H1 (cell line): ENCODE measurements around the gene HOXD4. TPM values are rescaled to one million over a fixed set of nuclear protein-coding genes. Genes with fewer than 3 reads are reported as not detected.

Experiments used
- CTCF ChIA-PET: fragments of 300-600 bp; sonication (Branson Sonifier 250); formaldehyde crosslinking; loops from one replicate; lab custom pipeline; 2021; ENCODE audit not compliant: partially characterized antibody; lab: Charles Lee
- POLR2A ChIA-PET: fragments of 300-600 bp; sonication (Branson Sonifier 250); formaldehyde crosslinking; loops from one replicate; lab custom pipeline; 2021; ENCODE audit warnings: inconsistent platforms; ENCODE audit not compliant: partially characterized antibody; lab: Charles Lee
- DNase-seq, 2 experiments: peaks; one replicate each; pipeline versions ENCODE4 v3.0.0 to v3.0.0-alpha.2; 2010 to 2022; ENCODE audit warnings: low spot score in 2 of 2, low read depth in 1 of 2, mixed read lengths in 1 of 2
- FAIRE-seq: peaks from 2 replicates; lab custom pipeline; 2011; peaks lifted over from hg19 to GRCh38; lab: Jason Lieb, UNC
- H2AFZ ChIP-seq: 2 replicates; pipeline ENCODE4 v1.8.1; 2012; ENCODE audit warnings: low read length, inconsistent platforms
- H2AK5ac ChIP-seq: 2 replicates; pipeline ENCODE4 v1.6.1; 2013; ENCODE audit warnings: low read depth, low read length
- H2BK120ac ChIP-seq: replicated peaks from 2 replicates; pipeline ENCODE3; 2013; ENCODE audit warnings: low read depth, low read length, inconsistent platforms
- H2BK12ac ChIP-seq: 2 replicates; pipeline ENCODE4 v1.6.1; 2013; ENCODE audit warnings: low read depth, low read length
- H2BK15ac ChIP-seq: 2 replicates; pipeline ENCODE4 v1.6.1; 2013; ENCODE audit warnings: low read length
- H2BK20ac ChIP-seq: 2 replicates; pipeline ENCODE4 v1.6.1; 2013; ENCODE audit warnings: low read length
- H2BK5ac ChIP-seq: 2 replicates; pipeline ENCODE4 v1.6.1; 2013; ENCODE audit warnings: low read depth, low read length
- H3K14ac ChIP-seq: 2 replicates; pipeline ENCODE4 v1.6.1; 2013; ENCODE audit warnings: inconsistent platforms; ENCODE audit not compliant: insufficient read length
- H3K18ac ChIP-seq: 2 replicates; pipeline ENCODE4 v1.6.1; 2013; ENCODE audit warnings: low read length; ENCODE audit errors: extremely low read depth
- H3K23ac ChIP-seq: 2 replicates; pipeline ENCODE4 v1.6.1; 2013; ENCODE audit warnings: inconsistent platforms; ENCODE audit not compliant: insufficient read length
- H3K23me2 ChIP-seq: 2 replicates; pipeline ENCODE4 v1.6.1; 2013; ENCODE audit warnings: low read depth, low read length
- H3K27ac ChIP-seq: 2 replicates; pipeline ENCODE4 v1.6.1; 2011; ENCODE audit warnings: low read depth, low read length, inconsistent platforms
- H3K27me3 ChIP-seq, 4 experiments: replicated peaks in 1 of 4; 1 replicate in 1 of 4; 2 replicates in 3 of 4; pipeline versions ENCODE4 v1.6.1 to v1.8.1; 2011 to 2013; ENCODE audit warnings: low read length in 3 of 4, mild to moderate bottlenecking in 3 of 4, inconsistent platforms in 2 of 4, mixed read lengths in 2 of 4, moderate library complexity in 1 of 4; ENCODE audit not compliant: control insufficient read depth in 3 of 4, insufficient read depth in 3 of 4; ENCODE audit errors: extremely low read depth in 1 of 4
- H3K36me3 ChIP-seq, 4 experiments: 2 replicates each; pipeline versions ENCODE4 v1.6.1 to v1.8.1; 2011 to 2013; ENCODE audit warnings: mild to moderate bottlenecking in 4 of 4, low read length in 3 of 4, moderate library complexity in 2 of 4, control low read depth in 1 of 4, inconsistent platforms in 1 of 4; ENCODE audit not compliant: insufficient read depth in 4 of 4, control insufficient read depth in 2 of 4
- H3K4ac ChIP-seq: replicated peaks from 2 replicates; pipeline ENCODE3; 2013; ENCODE audit warnings: low read length, low read depth, mixed read lengths, inconsistent platforms; ENCODE audit not compliant: insufficient read length
- H3K4me1 ChIP-seq, 4 experiments: replicated peaks in 1 of 4; 1 replicate in 1 of 4; 2 replicates in 3 of 4; pipeline versions ENCODE4 v1.6.1 to v1.8.1; 2011 to 2013; ENCODE audit warnings: low read length in 3 of 4, inconsistent platforms in 2 of 4, mixed read lengths in 1 of 4; ENCODE audit not compliant: insufficient read depth in 4 of 4, control insufficient read depth in 3 of 4
- H3K4me2 ChIP-seq, 2 experiments: 2 replicates each; pipeline versions ENCODE4 v1.6.1 to v1.8.1; 2011 to 2013; ENCODE audit warnings: low read depth in 2 of 2, low read length in 2 of 2, control low read depth in 1 of 2, inconsistent platforms in 1 of 2, mild to moderate bottlenecking in 1 of 2; ENCODE audit not compliant: insufficient read depth in 1 of 2
- H3K4me3 ChIP-seq, 4 experiments: fragments of 200-600, 300-600 bp in 1 of 4; sonication (generic), shearing (Covaris generic), sonication (Bioruptor Twin) in 1 of 4; 2 replicates each; pipeline versions ENCODE4 v1.5.1 to v1.8.1; 2011 to 2016; ENCODE audit warnings: low read length in 4 of 4, low read depth in 3 of 4, control low read depth in 2 of 4, inconsistent platforms in 2 of 4, mild to moderate bottlenecking in 2 of 4, mixed read lengths in 1 of 4, moderate library complexity in 1 of 4; ENCODE audit not compliant: insufficient read depth in 2 of 4; ENCODE audit errors: extremely low read depth in 1 of 4
- H3K56ac ChIP-seq: replicated peaks from 2 replicates; pipeline ENCODE3; 2013; ENCODE audit warnings: low read depth, mild to moderate bottlenecking, mixed read lengths, low read length, inconsistent platforms; ENCODE audit not compliant: insufficient read length
- H3K79me1 ChIP-seq: 2 replicates; pipeline ENCODE4 v1.6.1; 2013; ENCODE audit warnings: low read depth, low read length, control low read depth
- H3K79me2 ChIP-seq, 2 experiments: 2 replicates each; pipeline versions ENCODE4 v1.6.1 to v1.8.1; 2012 to 2013; ENCODE audit warnings: low read length in 2 of 2, mild to moderate bottlenecking in 2 of 2, inconsistent platforms in 1 of 2; ENCODE audit not compliant: insufficient read depth in 2 of 2, control insufficient read depth in 1 of 2
- H3K9ac ChIP-seq, 4 experiments: replicated peaks in 1 of 4; 1 replicate in 1 of 4; 2 replicates in 3 of 4; pipeline versions ENCODE4 v1.6.1 to v1.8.1; 2011 to 2013; ENCODE audit warnings: low read depth in 3 of 4, low read length in 3 of 4, control low read depth in 2 of 4, mild to moderate bottlenecking in 2 of 4, moderate library complexity in 2 of 4, inconsistent platforms in 1 of 4; ENCODE audit errors: extremely low read depth in 1 of 4
- H3K9me3 ChIP-seq, 2 experiments: 2 replicates each; pipeline versions ENCODE4 v1.6.1 to v1.8.1; 2012 to 2013; ENCODE audit warnings: mild to moderate bottlenecking in 2 of 2, moderate library complexity in 2 of 2, control low read depth in 1 of 2, inconsistent platforms in 1 of 2, low read depth in 1 of 2, low read length in 1 of 2, mixed read lengths in 1 of 2; ENCODE audit not compliant: insufficient read depth in 2 of 2
- H4K20me1 ChIP-seq, 2 experiments: replicated peaks in 1 of 2; 2 replicates each; pipeline versions ENCODE3 to v1.8.1; 2011 to 2013; ENCODE audit warnings: inconsistent platforms in 2 of 2, low read length in 2 of 2, mild to moderate bottlenecking in 1 of 2; ENCODE audit not compliant: insufficient read depth in 2 of 2, control insufficient read depth in 1 of 2
- H4K5ac ChIP-seq: 2 replicates; pipeline ENCODE4 v1.6.1; 2013; ENCODE audit warnings: low read length, low read depth, mixed read lengths, inconsistent platforms; ENCODE audit not compliant: insufficient read length
- H4K8ac ChIP-seq: 2 replicates; pipeline ENCODE4 v1.8.0; 2013; ENCODE audit warnings: mild to moderate bottlenecking, moderate library complexity, low read length, inconsistent platforms; ENCODE audit not compliant: insufficient read depth; ENCODE audit errors: extremely low read depth
- H4K91ac ChIP-seq: replicated peaks from 2 replicates; pipeline ENCODE3; 2013; ENCODE audit warnings: low read length, mixed read lengths, inconsistent platforms; ENCODE audit not compliant: insufficient read length
- CTBP2 ChIP-seq: IDR thresholded peaks from 2 replicates; pipeline ENCODE4 v1.7.0; 2011; ENCODE audit warnings: borderline replicate concordance, mild to moderate bottlenecking, moderate library complexity, mixed read lengths, low read length; ENCODE audit not compliant: insufficient read depth, insufficient read length
- RNF2 ChIP-seq: fragments of 200-900, 300-1000 bp; sonication (generic); IDR thresholded peaks from 2 replicates; pipeline ENCODE4 v1.7.1; 2016; ENCODE audit warnings: borderline replicate concordance, low read depth, mild to moderate bottlenecking, antibody characterized with exemption, low read length; ENCODE audit not compliant: poor library complexity, severe bottlenecking; ENCODE audit errors: missing control alignments
- polyA plus RNA-seq, 7 experiments: library from polyadenylated mRNA; depleted of rRNA in 3 of 7; stranded (reverse) in 5 of 7; unstranded in 2 of 7; fragments of >200 nt in 5 of 7; fragments of 200-250 nt in 2 of 7; gene quantifications; 1 replicate in 5 of 7; 2 replicates in 1 of 7; 4 replicates in 1 of 7; pipeline versions ENCODE4 v1.2.1 to v1.2.3, GENCODE V29; 2011 to 2013; ENCODE audit warnings: missing spikeins in 2 of 7, mixed read lengths in 2 of 7
- total RNA-seq: library from RNA; stranded (reverse); fragmentation: NEBNext Ultra II Directional; extraction: Animal tissue kit (Norgen Biotek cat#: 25700); gene quantifications from 2 replicates; pipeline ENCODE4 v1.2.1, GENCODE V29; 2021

HOXD4 gene
- total and polyA plus RNA-seq, 2 of the 8 experiments (the other 6 are each of a cell fraction or from before 2014, with no cell fraction given): not detected

GRCh38 chr2:176135035-176135440 is 16.3 kb upstream of the HOXD4 start:
- no peak overlapping the region for H2BK20ac ChIP-seq
- no peaks in the 10 kb centered on the region for H3K9me3 ChIP-seq
- H3K27ac ChIP-seq: no peak overlapping the region
- no peak overlapping the region; a peak in 1 of 4 replicates for H3K4me2 ChIP-seq
- no peak overlapping the region for H4K91ac ChIP-seq
- no peaks in the 10 kb centered on the region for H3K79me1 ChIP-seq
- no peak overlapping the region for H3K9ac ChIP-seq
- TF ChIP-seq CTBP2: no peak
- peak; percentile 34 for TF ChIP-seq RNF2
- H3K18ac ChIP-seq: no peak overlapping the region
- peaks cover 93 to 100% (median 98%) of the 10 kb centered on the region in 4 experiments for H3K27me3 ChIP-seq
- no peaks in the 10 kb centered on the region for H3K79me2 ChIP-seq
- H3K14ac ChIP-seq: no peak overlapping the region
- H2AFZ ChIP-seq: no peak overlapping the region
- H4K20me1 ChIP-seq: peaks cover 6 to 30% of the 10 kb centered on the region in 2 experiments
- no peak overlapping the region for H2BK12ac ChIP-seq
- no peak overlapping the region for H2BK15ac ChIP-seq
- ChIA-PET CTCF (interaction anchor here (2.5 to 4.5 kb wide), 2 partner anchors 14 to 25 kb away, joined by 14 to 24 read pairs; no protein-coding TSS in a partner anchor), POLR2A (no interaction called here)
- no peak overlapping the region for H3K4ac ChIP-seq
- no peak overlapping the region for H4K8ac ChIP-seq
- no peak overlapping the region for H2BK5ac ChIP-seq
- no peak overlapping the region for H3K23ac ChIP-seq
- no peak overlapping the region for H4K5ac ChIP-seq
- FAIRE-seq (no peak), DNase-seq (peak in 1 of 2 experiments; percentile 33)
- H3K4me3 ChIP-seq: no peak overlapping the region
- no peak overlapping the region for H2AK5ac ChIP-seq
- H3K4me1 ChIP-seq: peaks cover 0 to 7% (median 3%) of the 10 kb centered on the region in 4 experiments; a peak in 5 of 7 replicates
- peaks cover 3% of the 10 kb centered on the region; the same call in 1 of the 2 replicates for H3K23me2 ChIP-seq
- H2BK120ac ChIP-seq: no peak overlapping the region
- no peak overlapping the region for H3K56ac ChIP-seq
- H3K36me3 ChIP-seq: peaks cover 0 to 19% (median 0%) of the 10 kb centered on the region in 4 experiments; a peak in 1 of 8 replicates
